Measurements from ENCODE around the gene TUBA1B. TPM values are rescaled to one million over a fixed set of nuclear protein-coding genes. Genes with fewer than 3 reads are reported as not detected.

The TUBA1B gene
- total and polyA plus RNA-seq, 2 of the 13 experiments (the other 11 are each of a cell fraction or from before 2014, with no cell fraction given): 1,275 to 1,353 TPM

DNA sequence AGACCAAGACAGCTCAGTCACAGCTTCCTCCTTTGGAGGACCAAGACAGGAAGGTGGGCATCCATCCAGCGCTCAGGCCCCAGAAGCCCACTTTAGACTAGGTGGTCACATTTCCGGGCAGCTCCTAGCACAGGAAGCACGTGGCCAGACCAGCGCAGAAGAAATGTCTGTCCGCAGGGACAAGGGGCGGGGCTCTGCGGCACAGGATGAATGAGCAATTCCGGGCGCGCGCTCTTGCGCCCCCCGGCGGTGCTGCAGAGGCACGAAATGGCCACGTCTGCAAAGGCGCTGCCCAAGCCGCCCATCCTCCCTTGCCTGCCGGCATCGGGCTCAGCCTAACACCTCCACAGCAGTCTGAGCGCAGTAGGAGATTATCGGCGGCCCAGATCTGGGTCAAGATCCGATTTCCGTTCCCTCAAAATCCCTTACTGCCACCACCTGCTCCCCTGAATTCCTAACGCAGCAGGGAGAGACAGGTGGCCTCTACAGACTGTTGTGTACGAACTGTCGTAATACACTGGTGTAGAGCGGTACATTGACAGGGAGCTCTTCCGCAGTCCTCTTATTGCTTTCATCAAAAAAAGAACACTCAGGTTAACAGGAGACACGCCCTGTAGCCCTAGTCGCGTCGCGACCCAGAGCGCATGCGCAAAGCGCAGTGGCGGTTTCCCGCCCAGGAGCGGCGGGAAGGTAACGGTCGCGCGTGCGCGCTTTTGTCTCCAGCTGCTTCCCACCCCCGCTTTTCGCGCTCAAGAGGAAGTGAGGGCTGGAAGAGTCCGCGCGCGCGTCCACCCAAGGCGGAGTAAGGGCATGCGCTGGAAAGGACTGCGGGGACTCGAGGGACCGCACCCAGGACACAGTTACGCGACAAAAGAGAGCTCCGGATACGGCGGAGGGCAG, 794 bp downstream of the TUBA1B start (continued):
- TF ChIP-seq, protein P1, sequence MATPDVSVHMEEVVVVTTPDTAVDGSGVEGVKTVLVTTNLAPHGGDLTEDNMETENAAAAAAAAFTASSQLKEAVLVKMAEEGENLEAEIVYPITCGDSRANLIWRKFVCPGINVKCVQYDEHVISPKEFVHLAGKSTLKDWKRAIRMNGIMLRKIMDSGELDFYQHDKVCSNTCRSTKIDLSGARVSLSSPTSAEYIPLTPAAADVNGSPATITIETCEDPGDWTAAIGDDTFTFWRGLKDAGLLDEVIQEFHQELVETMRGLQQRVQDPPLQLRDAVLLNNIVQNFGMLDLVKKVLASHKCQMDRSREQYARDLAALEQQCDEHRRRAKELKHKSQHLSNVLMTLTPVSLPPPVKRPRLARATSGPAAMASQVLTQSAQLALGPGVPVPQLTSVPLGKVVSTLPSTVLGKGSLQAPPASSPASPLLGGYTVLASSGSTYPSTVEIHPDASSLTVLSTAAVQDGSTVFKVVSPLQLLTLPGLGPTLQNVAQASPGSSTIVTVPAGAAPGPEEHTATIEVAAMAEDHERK (CRISPR knock-in tag; IDR thresholded peaks at IDR 0.05; ENCODE audit: low read depth): 0 out of 2 replicates have a peak, but pooled peaks have one; percentile 15
- no peak for TF ChIP-seq TEAD2 (CRISPR knock-in tag; IDR thresholded peaks at IDR 0.05)
- no peak; the same call in none of the 2 replicates for TF ChIP-seq NRL (CRISPR knock-in tag; IDR thresholded peaks at IDR 0.05; ENCODE audit: borderline replicate concordance)
- TF ChIP-seq ZNF224 (CRISPR knock-in tag; IDR thresholded peaks at IDR 0.05): peak; percentile 87; the same call in 1 of the 2 replicates
- peak; percentile 92 for TF ChIP-seq XBP1 (CRISPR knock-in tag; IDR thresholded peaks at IDR 0.05)
- no peak; the same call in 1 of the 2 replicates for TF ChIP-seq CBX5 (CRISPR knock-in tag; IDR thresholded peaks at IDR 0.05; ENCODE audit: borderline replicate concordance)
- no peak for TF ChIP-seq SMARCC2 (IDR thresholded peaks at IDR 0.05)
- peak; percentile 85 for TF ChIP-seq ETV5 (CRISPR knock-in tag; IDR thresholded peaks at IDR 0.05; ENCODE audit: borderline replicate concordance)
- TF ChIP-seq, protein P2, sequence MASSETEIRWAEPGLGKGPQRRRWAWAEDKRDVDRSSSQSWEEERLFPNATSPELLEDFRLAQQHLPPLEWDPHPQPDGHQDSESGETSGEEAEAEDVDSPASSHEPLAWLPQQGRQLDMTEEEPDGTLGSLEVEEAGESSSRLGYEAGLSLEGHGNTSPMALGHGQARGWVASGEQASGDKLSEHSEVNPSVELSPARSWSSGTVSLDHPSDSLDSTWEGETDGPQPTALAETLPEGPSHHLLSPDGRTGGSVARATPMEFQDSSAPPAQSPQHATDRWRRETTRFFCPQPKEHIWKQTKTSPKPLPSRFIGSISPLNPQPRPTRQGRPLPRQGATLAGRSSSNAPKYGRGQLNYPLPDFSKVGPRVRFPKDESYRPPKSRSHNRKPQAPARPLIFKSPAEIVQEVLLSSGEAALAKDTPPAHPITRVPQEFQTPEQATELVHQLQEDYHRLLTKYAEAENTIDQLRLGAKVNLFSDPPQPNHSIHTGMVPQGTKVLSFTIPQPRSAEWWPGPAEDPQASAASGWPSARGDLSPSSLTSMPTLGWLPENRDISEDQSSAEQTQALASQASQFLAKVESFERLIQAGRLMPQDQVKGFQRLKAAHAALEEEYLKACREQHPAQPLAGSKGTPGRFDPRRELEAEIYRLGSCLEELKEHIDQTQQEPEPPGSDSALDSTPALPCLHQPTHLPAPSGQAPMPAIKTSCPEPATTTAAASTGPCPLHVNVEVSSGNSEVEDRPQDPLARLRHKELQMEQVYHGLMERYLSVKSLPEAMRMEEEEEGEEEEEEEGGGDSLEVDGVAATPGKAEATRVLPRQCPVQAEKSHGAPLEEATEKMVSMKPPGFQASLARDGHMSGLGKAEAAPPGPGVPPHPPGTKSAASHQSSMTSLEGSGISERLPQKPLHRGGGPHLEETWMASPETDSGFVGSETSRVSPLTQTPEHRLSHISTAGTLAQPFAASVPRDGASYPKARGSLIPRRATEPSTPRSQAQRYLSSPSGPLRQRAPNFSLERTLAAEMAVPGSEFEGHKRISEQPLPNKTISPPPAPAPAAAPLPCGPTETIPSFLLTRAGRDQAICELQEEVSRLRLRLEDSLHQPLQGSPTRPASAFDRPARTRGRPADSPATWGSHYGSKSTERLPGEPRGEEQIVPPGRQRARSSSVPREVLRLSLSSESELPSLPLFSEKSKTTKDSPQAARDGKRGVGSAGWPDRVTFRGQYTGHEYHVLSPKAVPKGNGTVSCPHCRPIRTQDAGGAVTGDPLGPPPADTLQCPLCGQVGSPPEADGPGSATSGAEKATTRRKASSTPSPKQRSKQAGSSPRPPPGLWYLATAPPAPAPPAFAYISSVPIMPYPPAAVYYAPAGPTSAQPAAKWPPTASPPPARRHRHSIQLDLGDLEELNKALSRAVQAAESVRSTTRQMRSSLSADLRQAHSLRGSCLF (CRISPR knock-in tag; IDR thresholded peaks at IDR 0.05; ENCODE audit: borderline replicate concordance): no peak; the same call in 1 of the 2 replicates
- peak; percentile 39 for TF ChIP-seq ZFP36L1 (CRISPR knock-in tag; IDR thresholded peaks at IDR 0.05)
- TF ChIP-seq ZNF501 (CRISPR knock-in tag; IDR thresholded peaks at IDR 0.05): peak; percentile 95
- 0 out of 2 replicates have a peak, but pooled peaks have one; percentile 31 for TF ChIP-seq ZNF773 (CRISPR knock-in tag; IDR thresholded peaks at IDR 0.05; ENCODE audit: borderline replicate concordance)
- TF ChIP-seq POLR2AphosphoS5 (IDR thresholded peaks at IDR 0.05; ENCODE audit: low read depth, low read length): peak; percentile 62
- TF ChIP-seq, protein P3, sequence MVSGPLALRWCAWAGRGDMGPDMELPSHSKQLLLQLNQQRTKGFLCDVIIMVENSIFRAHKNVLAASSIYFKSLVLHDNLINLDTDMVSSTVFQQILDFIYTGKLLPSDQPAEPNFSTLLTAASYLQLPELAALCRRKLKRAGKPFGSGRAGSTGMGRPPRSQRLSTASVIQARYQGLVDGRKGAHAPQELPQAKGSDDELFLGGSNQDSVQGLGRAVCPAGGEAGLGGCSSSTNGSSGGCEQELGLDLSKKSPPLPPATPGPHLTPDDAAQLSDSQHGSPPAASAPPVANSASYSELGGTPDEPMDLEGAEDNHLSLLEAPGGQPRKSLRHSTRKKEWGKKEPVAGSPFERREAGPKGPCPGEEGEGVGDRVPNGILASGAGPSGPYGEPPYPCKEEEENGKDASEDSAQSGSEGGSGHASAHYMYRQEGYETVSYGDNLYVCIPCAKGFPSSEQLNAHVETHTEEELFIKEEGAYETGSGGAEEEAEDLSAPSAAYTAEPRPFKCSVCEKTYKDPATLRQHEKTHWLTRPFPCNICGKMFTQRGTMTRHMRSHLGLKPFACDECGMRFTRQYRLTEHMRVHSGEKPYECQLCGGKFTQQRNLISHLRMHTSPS (CRISPR knock-in tag; IDR thresholded peaks at IDR 0.05; ENCODE audit: low read depth): no peak; the same call in none of the 2 replicates
- no peak for TF ChIP-seq PRMT3 (CRISPR knock-in tag; IDR thresholded peaks at IDR 0.05; ENCODE audit: borderline replicate concordance, low read depth)
- TF ChIP-seq, protein P4, sequence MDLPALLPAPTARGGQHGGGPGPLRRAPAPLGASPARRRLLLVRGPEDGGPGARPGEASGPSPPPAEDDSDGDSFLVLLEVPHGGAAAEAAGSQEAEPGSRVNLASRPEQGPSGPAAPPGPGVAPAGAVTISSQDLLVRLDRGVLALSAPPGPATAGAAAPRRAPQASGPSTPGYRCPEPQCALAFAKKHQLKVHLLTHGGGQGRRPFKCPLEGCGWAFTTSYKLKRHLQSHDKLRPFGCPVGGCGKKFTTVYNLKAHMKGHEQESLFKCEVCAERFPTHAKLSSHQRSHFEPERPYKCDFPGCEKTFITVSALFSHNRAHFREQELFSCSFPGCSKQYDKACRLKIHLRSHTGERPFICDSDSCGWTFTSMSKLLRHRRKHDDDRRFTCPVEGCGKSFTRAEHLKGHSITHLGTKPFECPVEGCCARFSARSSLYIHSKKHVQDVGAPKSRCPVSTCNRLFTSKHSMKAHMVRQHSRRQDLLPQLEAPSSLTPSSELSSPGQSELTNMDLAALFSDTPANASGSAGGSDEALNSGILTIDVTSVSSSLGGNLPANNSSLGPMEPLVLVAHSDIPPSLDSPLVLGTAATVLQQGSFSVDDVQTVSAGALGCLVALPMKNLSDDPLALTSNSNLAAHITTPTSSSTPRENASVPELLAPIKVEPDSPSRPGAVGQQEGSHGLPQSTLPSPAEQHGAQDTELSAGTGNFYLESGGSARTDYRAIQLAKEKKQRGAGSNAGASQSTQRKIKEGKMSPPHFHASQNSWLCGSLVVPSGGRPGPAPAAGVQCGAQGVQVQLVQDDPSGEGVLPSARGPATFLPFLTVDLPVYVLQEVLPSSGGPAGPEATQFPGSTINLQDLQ (CRISPR knock-in tag; IDR thresholded peaks at IDR 0.05): peak; percentile 67; the same call in 1 of the 2 replicates
